SW480 (cell line): Measurements from ENCODE around the gene CHD3.
A peak's percentile ranks its signal among the peaks of the same experiment; 100 is the strongest.

Source experiments
- DNase-seq: peaks from one replicate; pipeline ENCODE4 v3.0.0-alpha.2; 2016; ENCODE audit warnings: low spot score

CHD3 gene

DNA sequence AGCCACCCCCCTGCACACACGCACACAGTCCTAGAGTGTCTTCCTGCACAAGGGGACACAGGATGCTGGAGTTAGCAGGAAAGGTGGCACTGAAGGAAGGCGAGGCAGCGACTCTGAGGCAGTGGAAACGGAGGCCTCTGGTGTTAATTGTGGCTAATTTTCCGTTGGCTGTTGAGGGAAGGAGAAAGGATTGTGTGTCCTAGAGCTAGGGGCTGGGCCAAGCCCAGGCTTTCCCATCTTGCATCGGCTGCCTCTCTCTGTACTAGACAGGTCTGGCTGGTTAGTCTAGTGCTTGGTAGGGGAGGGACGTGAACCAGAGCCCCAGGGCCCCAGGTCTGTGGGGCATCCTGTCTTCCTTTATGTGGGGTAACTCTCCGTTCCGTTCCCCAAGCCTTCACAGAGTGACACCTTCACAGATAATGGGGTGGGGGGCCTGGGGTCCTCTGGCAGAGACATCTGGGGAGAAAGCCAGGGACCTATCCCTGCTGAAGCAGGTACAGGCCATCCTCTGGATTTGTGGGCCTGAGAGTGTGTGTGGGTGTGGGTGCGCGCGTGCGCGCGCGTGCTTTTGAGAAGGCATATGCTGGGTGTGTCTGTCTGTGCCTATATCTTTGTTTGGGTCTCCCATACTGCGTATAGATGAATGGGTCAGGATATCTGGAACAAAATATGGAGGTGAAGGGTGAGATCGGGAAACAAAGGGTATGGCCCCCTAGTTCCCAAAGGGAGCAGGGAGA lies at the start of gene CHD3:
Gene CHD3, plus strand, starts transcription at position 606 of the 737 bp plus-strand sequence. CDS start 212 bp downstream, outside the sequence.
- no peak for DNase-seq

DNA sequence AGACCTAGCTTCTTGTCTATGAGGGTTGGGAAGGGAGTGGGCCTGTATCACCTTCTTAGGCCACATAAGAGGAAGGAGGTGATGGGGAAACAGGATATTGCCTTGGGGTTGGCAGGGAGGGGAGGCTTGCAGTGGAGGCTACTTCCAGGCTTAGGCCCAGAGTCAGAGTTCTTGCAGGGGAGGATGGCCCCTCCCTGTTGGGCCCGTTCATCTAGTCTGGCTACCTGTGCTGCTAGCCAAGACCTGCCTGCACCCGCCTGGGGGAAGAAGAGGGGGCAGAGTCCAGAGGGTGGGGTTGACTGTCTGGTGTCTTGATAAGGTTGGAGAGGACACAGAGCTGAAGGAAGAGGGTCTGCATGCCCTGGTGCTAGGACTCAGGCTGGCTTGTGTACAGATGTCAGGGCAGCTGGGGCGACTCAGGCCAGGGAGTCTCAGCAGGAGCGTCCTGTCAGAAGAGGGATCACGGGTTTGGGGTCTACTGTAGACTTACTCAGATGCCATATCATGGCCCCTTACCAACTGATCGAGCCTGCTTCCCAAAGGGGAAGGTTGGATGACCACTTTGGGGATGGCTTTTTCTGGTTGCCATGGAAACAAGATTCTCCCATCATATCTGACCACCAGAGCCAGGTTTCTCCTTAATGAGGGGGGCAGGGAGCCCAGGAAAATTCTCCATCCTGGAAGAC lies 49.3 kb upstream of the CHD3 start:
- peak; percentile 20 for DNase-seq

DNA sequence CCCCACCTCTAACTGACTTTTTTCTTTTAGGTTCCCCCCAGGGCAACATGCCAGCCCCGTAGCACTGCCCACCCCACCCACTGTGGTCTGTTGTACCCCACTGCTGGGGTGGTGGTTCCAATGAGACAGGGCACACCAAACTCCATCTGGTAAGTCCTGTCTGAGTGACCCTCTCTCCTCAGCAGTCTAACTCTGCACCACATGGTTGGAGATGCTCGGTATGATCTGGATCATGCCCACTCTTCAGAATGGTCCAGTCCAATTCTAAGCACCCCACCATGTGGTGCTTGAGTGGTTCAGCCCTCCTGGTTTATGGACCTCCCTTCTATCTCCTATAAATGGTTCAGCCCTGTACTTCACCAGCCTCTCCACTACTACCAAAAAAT lies 48.7 kb upstream of the CHD3 start:
- DNase-seq, result peak; percentile 76

DNA sequence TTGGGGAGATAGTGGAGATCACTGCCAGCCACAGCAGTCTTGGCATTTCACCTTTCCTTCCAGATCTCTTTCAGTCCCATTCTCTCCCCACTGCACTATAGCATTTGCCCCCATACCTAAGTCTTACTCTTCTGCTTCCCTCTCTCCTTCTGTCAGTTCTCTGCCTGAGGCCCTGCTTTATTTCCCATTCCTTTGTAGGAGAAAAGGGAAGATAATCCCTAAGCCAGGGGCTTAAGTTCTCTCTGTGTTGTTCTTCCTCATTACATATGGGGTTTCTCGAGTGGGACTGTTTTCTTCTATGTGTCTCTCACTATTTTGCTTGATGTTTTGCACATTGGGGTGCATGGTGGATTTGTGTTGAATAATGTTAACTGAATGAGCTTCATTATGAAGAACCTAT lies 48.1 kb upstream of the CHD3 start:
- DNase-seq, result no peak

DNA sequence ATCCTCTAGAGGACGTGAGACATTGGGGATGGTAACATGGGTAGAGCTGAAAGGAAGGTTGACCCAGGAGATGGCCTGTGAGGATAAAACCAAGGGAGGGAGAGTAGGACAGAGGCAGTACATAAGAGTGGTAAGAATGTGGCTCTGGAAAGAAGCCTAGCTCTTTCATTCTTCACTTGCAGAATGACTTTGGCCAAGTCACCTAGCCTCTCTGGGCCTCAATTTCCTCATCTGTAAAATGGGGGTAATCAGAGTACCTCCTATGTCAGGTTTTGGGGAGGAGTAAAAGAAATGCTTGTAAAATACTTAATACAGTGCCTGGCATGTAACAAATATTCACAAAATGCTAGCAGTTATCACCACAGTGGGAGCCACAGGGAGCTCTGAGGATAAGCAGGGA lies 47.7 kb upstream of the CHD3 start:
- DNase-seq, result no peak

DNA sequence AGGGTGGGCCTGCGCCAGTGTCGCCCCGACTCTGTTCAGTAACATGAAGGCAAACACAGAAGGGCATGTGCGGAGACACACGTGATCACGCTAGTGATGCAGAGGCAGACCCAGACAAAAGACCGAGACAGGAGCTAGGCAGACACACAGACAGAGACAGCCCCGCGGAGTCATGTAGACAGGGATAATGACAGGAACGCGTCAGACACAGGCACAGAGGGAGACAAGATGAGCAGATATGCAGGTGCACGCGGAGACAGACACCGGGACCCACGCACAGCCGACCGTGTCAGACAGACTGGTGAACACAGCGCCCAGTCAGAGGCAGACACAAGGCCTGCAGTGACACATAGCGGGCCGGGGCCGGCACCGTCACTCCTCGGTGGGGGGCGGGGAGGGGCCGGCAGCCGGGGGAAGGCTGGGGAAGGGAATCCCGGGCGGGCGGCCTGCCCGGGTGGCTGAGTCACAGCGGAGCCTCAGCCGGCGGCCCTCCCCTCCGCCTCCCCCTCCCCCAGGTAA lies 47.1 kb upstream of the CHD3 start:
- DNase-seq, result peak; percentile 81

DNA sequence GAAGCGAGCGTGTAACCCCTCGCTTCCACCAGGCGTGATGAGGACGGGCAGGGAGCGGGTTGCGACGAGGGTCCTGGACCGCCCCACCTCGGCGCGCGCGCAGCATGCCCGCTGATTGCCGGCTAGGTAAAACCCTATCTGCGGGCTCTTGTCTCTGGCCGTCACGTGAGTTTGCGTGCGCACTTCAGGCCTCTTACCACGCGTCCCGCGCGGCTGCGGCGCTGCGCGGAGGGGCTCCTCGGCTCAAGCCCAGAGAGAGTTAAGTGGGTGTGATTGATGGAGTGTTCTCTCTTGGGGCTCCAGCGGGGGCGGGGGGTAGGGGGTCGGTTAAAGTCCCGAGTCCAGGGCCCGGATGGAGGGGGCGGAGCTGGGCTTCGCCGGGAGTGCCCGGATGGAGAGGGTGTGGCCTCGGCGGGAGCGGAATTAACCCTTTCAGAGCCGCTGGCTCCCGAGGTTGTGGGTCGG lies 46.6 kb upstream of the CHD3 start:
- peak; percentile 86 for DNase-seq

DNA sequence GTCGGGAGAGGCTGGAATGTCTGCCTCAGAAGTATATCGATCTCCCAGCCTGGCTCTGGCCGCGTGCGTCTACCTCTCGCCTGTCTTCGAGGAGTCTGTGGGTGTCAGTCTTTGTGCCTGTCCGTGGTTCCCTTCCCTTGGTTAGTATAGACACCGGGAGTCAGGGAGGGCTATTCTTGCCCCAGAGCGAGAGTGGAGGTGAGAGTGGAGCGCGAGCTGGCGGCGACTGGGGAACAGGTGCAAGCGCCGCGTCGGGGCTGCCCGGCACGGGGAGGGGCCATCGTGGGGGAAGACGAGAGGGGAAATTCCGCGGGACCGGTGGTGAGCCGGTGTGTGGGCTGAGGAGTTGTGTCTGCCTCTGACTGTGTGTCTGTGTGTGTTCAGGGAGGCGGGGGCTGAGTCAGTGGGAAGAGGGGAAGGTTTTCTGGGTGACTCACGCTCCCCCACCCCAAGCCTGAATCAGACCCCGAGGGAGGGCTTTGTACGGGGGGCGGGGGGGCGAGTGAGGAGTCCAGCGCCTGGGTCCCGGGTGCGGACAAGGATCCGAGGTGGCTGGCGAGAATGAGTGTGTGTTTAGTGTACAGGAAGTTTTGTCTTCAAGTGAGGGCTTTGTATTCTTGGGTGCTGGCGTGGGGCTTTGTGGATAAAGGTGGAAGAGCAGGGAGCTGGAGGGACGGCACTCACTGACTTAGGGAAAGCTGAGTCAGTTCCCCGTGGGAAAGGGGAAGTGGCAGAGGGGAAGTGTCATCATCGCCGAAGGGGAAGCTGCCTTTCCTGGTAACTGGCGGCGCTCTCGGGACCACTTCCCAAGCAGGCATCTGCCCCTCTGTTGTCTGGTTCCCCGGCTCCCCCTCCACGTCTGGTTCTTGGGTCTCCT lies 46.0 kb upstream of the CHD3 start:
- DNase-seq, result peak; percentile 86

DNA sequence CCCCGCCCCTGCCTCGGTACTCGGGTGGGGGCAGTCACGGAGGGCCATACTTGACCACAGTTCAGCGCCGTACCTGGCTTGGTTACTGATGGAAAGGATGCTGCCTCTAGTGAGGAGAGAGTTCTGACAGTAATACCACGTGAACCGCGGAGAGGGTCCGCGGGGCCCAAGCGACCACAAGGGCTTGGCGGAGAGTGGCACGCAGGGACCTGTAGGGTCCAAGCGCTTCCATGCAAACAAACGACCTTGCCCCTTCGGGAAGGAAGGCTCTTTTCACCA lies 45.4 kb upstream of the CHD3 start:
- peak; percentile 42 for DNase-seq

DNA sequence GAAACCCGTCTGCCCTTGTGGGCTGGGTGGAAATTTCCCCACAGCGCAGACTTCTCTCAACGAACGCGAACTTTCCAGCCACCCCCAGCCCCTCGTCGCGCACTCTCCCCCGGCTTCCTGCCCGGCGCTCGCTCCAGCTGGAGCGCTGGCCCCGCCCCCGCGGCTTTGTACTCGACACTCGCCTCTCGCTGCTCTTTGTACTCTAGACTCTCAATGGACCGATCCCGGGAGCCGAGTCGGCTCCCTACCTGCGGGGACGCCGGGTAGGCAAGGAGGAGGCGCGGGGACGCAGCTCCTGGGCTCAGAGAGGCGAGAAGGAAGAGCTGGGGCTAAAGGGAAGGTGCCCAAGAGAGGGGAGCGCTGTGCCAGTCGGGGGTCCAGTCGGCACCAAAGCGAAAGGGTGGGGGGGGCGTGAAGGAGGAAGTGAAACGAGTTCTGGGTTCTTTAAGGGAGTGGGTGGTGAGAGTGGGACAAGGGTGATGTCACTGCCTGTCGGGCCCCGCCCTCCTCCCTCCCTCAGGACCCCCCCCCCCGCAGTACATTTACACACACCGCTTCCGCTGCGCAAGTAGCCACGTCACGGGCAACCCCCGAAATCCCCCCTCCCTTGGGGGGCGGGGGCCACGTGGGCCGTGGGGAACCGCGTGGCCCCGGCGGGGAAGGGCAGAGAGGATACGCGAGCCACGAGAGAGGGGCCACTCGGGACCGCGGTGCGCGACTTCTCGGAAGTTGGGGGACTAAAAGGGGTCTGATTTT lies 44.9 kb upstream of the CHD3 start:
- DNase-seq, result peak; percentile 90

DNA sequence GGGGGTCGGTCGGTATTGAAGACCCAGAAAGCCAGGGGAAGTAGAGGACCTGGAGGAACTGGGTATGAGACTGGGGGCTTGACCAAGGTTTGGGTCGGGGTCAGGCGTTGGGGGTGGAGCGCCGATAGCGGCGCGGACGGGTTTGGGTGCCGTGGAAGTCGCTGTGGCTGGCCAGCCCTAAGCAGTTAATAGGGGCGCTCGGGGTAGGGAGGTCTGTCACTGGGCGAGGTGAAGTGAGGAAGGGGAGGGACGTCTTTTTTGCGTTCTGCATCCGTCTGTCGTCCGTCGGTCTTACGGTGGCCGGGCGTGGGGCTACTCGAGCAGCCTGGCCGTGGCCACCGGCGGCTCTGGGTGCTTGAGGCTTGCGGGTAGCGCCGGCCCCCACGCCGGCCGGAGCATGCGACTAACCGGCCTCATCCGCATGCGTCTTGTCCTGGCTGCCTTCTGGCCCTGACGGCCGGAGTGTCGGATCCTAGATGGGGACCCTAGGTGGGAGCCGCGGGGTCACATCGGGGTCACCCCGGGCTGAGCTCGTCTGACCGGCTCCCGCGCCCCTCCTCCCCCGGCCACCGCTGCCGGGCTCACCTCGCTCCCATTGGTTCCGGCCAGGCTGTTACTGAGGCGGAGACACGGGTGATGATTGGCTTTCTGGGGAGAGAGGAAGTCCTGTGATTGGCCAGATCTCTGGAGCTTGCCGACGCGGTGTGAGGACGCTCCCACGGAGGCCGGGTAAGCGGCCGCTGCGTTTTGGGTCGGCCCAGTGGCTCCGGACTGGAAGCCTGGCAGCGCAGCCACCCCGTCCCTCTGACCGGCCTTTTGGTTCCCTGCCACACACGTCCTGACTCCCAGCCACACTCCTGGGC lies 44.1 kb upstream of the CHD3 start:
- peak; percentile 95 for DNase-seq

DNA sequence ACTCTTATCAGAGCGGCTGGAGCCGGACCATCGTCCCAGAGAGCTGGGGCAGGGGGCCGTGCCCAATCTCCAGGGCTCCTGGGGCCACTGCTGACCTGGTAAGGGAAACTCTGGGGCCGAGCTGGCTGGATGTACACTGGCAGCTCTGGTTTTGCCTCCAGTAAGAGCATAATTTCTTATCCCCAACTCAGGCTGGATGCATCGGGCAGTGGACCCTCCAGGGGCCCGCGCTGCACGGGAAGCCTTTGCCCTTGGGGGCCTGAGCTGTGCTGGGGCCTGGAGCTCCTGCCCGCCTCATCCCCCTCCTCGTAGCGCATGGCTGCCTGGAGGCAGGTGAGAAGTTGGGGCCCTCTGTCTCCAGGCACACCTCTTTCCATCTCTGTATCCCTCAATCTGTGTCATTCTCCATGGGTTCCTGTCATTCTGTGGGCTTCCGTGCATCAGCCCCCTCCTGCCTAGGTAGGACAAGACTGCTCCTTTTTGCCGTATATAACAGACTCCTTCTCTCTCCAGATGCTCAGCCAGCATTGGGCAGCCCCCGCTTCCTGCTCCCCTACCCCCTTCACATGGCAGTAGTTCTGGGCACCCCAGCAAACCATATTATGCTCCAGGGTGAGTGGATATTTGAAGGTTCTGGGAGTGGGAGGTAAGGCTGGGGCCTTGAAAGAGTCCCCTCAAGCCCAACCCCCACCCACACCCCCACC lies 43.1 kb upstream of the CHD3 start:
- no peak for DNase-seq

DNA sequence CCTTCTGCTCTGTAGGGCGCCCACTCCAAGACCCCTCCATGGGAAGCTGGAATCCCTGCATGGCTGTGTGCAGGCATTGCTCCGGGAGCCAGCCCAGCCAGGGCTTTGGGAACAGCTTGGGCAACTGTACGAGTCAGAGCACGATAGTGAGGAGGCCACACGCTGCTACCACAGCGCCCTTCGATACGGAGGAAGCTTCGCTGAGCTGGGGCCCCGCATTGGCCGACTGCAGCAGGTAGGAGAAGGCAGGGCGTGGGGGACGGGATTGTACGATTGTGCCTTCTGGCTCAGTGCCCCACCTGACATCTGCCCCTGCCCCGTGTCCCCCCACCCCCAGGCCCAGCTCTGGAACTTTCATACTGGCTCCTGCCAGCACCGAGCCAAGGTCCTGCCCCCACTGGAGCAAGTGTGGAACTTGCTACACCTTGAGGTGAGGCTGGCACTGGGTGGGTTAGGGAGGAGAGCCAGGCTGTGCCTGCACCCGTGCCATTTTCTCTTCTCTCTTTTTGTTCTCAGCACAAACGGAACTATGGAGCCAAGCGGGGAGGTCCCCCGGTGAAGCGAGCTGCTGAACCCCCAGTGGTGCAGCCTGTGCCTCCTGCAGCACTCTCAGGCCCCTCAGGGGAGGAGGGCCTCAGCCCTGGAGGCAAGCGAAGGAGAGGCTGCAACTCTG lies 42.4 kb upstream of the CHD3 start:
- no peak for DNase-seq

DNA sequence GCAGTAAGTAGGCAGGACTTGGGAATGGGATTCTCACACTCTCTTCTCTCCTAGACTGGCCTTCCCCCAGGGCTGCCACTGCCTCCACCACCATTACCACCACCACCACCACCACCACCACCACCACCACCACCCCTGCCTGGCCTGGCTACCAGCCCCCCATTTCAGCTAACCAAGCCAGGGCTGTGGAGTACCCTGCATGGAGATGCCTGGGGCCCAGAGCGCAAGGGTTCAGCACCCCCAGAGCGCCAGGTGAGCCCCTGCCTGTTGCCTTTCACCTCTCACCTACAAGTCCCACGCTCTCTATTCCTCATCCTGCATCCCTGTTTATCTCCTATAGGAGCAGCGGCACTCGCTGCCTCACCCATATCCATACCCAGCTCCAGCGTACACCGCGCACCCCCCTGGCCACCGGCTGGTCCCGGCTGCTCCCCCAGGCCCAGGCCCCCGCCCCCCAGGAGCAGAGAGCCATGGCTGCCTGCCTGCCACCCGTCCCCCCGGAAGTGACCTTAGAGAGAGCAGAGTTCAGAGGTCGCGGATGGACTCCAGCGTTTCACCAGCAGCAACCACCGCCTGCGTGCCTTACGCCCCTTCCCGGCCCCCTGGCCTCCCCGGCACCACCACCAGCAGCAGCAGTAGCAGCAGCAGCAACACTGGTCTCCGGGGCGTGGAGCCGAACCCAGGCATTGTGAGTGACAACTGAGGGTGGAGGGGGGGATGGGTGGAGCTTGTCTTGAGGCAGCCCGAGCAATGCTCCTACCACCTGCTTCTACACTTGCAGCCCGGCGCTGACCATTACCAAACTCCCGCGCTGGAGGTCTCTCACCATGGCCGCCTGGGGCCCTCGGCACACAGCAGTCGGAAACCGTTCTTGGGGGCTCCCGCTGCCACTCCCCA lies 41.6 kb upstream of the CHD3 start:
- DNase-seq, result no peak

DNA sequence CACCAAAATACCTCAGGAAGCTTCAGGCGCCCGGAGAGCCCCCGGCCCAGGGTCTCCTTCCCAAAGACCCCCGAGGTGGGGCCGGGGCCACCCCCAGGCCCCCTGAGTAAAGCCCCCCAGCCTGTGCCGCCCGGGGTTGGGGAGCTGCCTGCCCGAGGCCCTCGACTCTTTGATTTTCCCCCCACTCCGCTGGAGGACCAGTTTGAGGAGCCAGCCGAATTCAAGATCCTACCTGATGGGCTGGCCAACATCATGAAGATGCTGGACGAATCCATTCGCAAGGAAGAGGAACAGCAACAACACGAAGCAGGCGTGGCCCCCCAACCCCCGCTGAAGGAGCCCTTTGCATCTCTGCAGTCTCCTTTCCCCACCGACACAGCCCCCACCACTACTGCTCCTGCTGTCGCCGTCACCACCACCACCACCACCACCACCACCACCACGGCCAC lies 40.4 kb upstream of the CHD3 start:
- DNase-seq, result no peak

DNA sequence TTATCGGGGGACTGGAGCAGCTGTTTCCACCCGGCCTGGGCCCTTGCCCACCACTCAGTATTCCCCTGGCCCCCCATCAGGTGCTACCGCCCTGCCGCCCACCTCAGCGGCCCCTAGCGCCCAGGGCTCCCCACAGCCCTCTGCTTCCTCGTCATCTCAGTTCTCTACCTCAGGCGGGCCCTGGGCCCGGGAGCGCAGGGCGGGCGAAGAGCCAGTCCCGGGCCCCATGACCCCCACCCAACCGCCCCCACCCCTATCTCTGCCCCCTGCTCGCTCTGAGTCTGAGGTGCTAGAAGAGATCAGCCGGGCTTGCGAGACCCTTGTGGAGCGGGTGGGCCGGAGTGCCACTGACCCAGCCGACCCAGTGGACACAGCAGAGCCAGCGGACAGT lies 39.9 kb upstream of the CHD3 start:
- DNase-seq, result no peak

DNA sequence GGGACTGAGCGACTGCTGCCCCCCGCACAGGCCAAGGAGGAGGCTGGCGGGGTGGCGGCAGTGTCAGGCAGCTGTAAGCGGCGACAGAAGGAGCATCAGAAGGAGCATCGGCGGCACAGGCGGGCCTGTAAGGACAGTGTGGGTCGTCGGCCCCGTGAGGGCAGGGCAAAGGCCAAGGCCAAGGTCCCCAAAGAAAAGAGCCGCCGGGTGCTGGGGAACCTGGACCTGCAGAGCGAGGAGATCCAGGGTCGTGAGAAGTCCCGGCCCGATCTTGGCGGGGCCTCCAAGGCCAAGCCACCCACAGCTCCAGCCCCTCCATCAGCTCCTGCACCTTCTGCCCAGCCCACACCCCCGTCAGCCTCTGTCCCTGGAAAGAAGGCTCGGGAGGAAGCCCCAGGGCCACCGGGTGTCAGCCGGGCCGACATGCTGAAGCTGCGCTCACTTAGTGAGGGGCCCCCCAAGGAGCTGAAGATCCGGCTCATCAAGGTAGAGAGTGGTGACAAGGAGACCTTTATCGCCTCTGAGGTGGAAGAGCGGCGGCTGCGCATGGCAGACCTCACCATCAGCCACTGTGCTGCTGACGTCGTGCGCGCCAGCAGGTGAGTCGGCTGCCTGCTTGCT lies 39.3 kb upstream of the CHD3 start:
- DNase-seq, result no peak
